ENCODE measurements around the gene IL6.
"Not testable (repeated sequence)": the region's sequence is repeated elsewhere in the genome, so short reads cannot be mapped to it uniquely, and the experiment has no call there.

The IL6 gene

GRCh38 chr7:22708677-22709061, 18.3 kb upstream of the IL6 start:
- H3K4me3 ChIP-seq (ENCODE audit: insufficient read length, low read depth); DNase-seq (ENCODE audit: low read depth, low spot score); H3K27me3 ChIP-seq (ENCODE audit: insufficient read depth, insufficient read length); H3K9me3 ChIP-seq (ENCODE audit: insufficient read depth, low read length); H3K9ac ChIP-seq (ENCODE audit: insufficient read length, low read depth); H3K4me1 ChIP-seq (ENCODE audit: insufficient read depth, insufficient read length): not testable (repeated sequence)
- peaks cover 21% of the 10 kb centered on the region for H3K36me3 ChIP-seq (ENCODE audit: insufficient read depth, insufficient read length, low read length)

- H3K9me3 ChIP-seq (ENCODE audit: insufficient read depth, low read length); H3K27me3 ChIP-seq (ENCODE audit: insufficient read depth, insufficient read length); H3K4me3 ChIP-seq (ENCODE audit: insufficient read length, low read depth); H3K4me1 ChIP-seq (ENCODE audit: insufficient read depth, insufficient read length): not testable (repeated sequence)
- peak overlapping the region; percentile 58 for H3K9ac ChIP-seq (ENCODE audit: insufficient read length, low read depth)
- DNase-seq (ENCODE audit: low read depth, low spot score), result peak; percentile 33
- peaks cover 21% of the 10 kb centered on the region for H3K36me3 ChIP-seq (ENCODE audit: insufficient read depth, insufficient read length, low read length)
Observed at GRCh38 chr7:22709062-22709829, 17.8 kb upstream of the IL6 start.

- peaks cover 21% of the 10 kb centered on the region for H3K36me3 ChIP-seq (ENCODE audit: insufficient read depth, insufficient read length, low read length)
- DNase-seq (ENCODE audit: low read depth, low spot score), result no peak
- peaks cover 3% of the 10 kb centered on the region for H3K4me1 ChIP-seq (ENCODE audit: insufficient read depth, insufficient read length)
- no peak overlapping the region for H3K4me3 ChIP-seq (ENCODE audit: insufficient read length, low read depth)
- peaks cover 5% of the 10 kb centered on the region; the same call in 1 of the 2 replicates for H3K9me3 ChIP-seq (ENCODE audit: insufficient read depth, low read length)
- no peaks in the 10 kb centered on the region for H3K27me3 ChIP-seq (ENCODE audit: insufficient read depth, insufficient read length)
- TF ChIP-seq SUZ12 (IDR thresholded peaks at IDR 0.05; ENCODE audit: extremely low read depth, insufficient read depth, insufficient read length) (no peak), YY1 (IDR thresholded peaks at IDR 0.05; ENCODE audit: insufficient read depth, insufficient read length) (no peak), ZNF274 (IDR thresholded peaks at IDR 0.05; ENCODE audit: low read depth, low read length) (no peak)
- H3K9ac ChIP-seq (ENCODE audit: insufficient read length, low read depth), result peak overlapping the region; percentile 58
Observed at GRCh38 chr7:22709857-22710256, 17.1 kb upstream of the IL6 start.

- H3K27me3 ChIP-seq (ENCODE audit: insufficient read depth, insufficient read length), result no peaks in the 10 kb centered on the region
- H3K4me3 ChIP-seq (ENCODE audit: insufficient read length, low read depth), result no peak overlapping the region
- peaks cover 13% of the 10 kb centered on the region for H3K36me3 ChIP-seq (ENCODE audit: insufficient read depth, insufficient read length, low read length)
- H3K4me1 ChIP-seq (ENCODE audit: insufficient read depth, insufficient read length), result peaks cover 3% of the 10 kb centered on the region
- H3K9me3 ChIP-seq (ENCODE audit: insufficient read depth, low read length), result no peaks in the 10 kb centered on the region
- H3K9ac ChIP-seq (ENCODE audit: insufficient read length, low read depth), result no peak overlapping the region
- no peak for TF ChIP-seq SUZ12 (IDR thresholded peaks at IDR 0.05; ENCODE audit: extremely low read depth, insufficient read depth, insufficient read length)
- no peak for TF ChIP-seq ZNF274 (IDR thresholded peaks at IDR 0.05; ENCODE audit: low read depth, low read length)
- TF ChIP-seq YY1 (IDR thresholded peaks at IDR 0.05; ENCODE audit: insufficient read depth, insufficient read length), result no peak
- no peak for DNase-seq (ENCODE audit: low read depth, low spot score)
Observed at GRCh38 chr7:22712999-22713398, 14.0 kb upstream of the IL6 start.

GRCh38 chr7:22713463-22713862, 13.5 kb upstream of the IL6 start:
- H3K4me1 ChIP-seq (ENCODE audit: insufficient read depth, insufficient read length), result peaks cover 3% of the 10 kb centered on the region
- H3K4me3 ChIP-seq (ENCODE audit: insufficient read length, low read depth), result no peak overlapping the region
- TF ChIP-seq ZNF274 (IDR thresholded peaks at IDR 0.05; ENCODE audit: low read depth, low read length) (no peak), YY1 (IDR thresholded peaks at IDR 0.05; ENCODE audit: insufficient read depth, insufficient read length) (no peak), SUZ12 (IDR thresholded peaks at IDR 0.05; ENCODE audit: extremely low read depth, insufficient read depth, insufficient read length) (no peak)
- no peaks in the 10 kb centered on the region for H3K9me3 ChIP-seq (ENCODE audit: insufficient read depth, low read length)
- peaks cover 13% of the 10 kb centered on the region for H3K36me3 ChIP-seq (ENCODE audit: insufficient read depth, insufficient read length, low read length)
- no peak overlapping the region for H3K9ac ChIP-seq (ENCODE audit: insufficient read length, low read depth)
- no peak for DNase-seq (ENCODE audit: low read depth, low spot score)
- H3K27me3 ChIP-seq (ENCODE audit: insufficient read depth, insufficient read length), result no peaks in the 10 kb centered on the region

- H3K4me3 ChIP-seq (ENCODE audit: insufficient read length, low read depth), result no peak overlapping the region
- DNase-seq (ENCODE audit: low read depth, low spot score), result no peak
- no peaks in the 10 kb centered on the region for H3K9me3 ChIP-seq (ENCODE audit: insufficient read depth, low read length)
- no peak overlapping the region for H3K9ac ChIP-seq (ENCODE audit: insufficient read length, low read depth)
- no peaks in the 10 kb centered on the region for H3K27me3 ChIP-seq (ENCODE audit: insufficient read depth, insufficient read length)
- peaks cover 3% of the 10 kb centered on the region for H3K4me1 ChIP-seq (ENCODE audit: insufficient read depth, insufficient read length)
- peaks cover 5% of the 10 kb centered on the region for H3K36me3 ChIP-seq (ENCODE audit: insufficient read depth, insufficient read length, low read length)
- TF ChIP-seq SUZ12 (IDR thresholded peaks at IDR 0.05; ENCODE audit: extremely low read depth, insufficient read depth, insufficient read length), result no peak
- TF ChIP-seq ZNF274 (IDR thresholded peaks at IDR 0.05; ENCODE audit: low read depth, low read length), result no peak
- no peak for TF ChIP-seq YY1 (IDR thresholded peaks at IDR 0.05; ENCODE audit: insufficient read depth, insufficient read length)
Observed at GRCh38 chr7:22715969-22716368, 11.0 kb upstream of the IL6 start.

GRCh38 chr7:22717760-22718159, 9.2 kb upstream of the IL6 start:
- no peak overlapping the region for H3K4me3 ChIP-seq (ENCODE audit: insufficient read length, low read depth)
- no peaks in the 10 kb centered on the region for H3K36me3 ChIP-seq (ENCODE audit: insufficient read depth, insufficient read length, low read length)
- TF ChIP-seq SUZ12 (IDR thresholded peaks at IDR 0.05; ENCODE audit: extremely low read depth, insufficient read depth, insufficient read length) (no peak), ZNF274 (IDR thresholded peaks at IDR 0.05; ENCODE audit: low read depth, low read length) (no peak), YY1 (IDR thresholded peaks at IDR 0.05; ENCODE audit: insufficient read depth, insufficient read length) (no peak)
- H3K4me1 ChIP-seq (ENCODE audit: insufficient read depth, insufficient read length), result peaks cover 3% of the 10 kb centered on the region
- no peak overlapping the region for H3K9ac ChIP-seq (ENCODE audit: insufficient read length, low read depth)
- no peak for DNase-seq (ENCODE audit: low read depth, low spot score)
- no peaks in the 10 kb centered on the region for H3K9me3 ChIP-seq (ENCODE audit: insufficient read depth, low read length)
- H3K27me3 ChIP-seq (ENCODE audit: insufficient read depth, insufficient read length), result no peaks in the 10 kb centered on the region
